ES-I3 (cell line): ENCODE data around the gene HNRNPR.
A peak's percentile ranks its signal among the peaks of the same experiment; 100 is the strongest.
"Not testable (repeated sequence)": the region's sequence is repeated elsewhere in the genome, so short reads cannot be mapped to it uniquely, and the experiment has no call there.

ENCODE experiments used
- H3K36me3 ChIP-seq: 2 replicates; pipeline ENCODE4 v1.6.1; 2013; ENCODE audit warnings: mild to moderate bottlenecking, low read length, control low read depth, moderate library complexity; ENCODE audit not compliant: insufficient read depth
- H3K4me1 ChIP-seq: 2 replicates; pipeline ENCODE4 v1.6.1; 2013; ENCODE audit warnings: mild to moderate bottlenecking, control low read depth, low read length; ENCODE audit not compliant: insufficient read depth
- H3K9ac ChIP-seq: 2 replicates; pipeline ENCODE4 v1.6.1; 2013; ENCODE audit warnings: low read depth, mild to moderate bottlenecking, low read length, moderate library complexity
- H3K9me3 ChIP-seq: 2 replicates; pipeline ENCODE4 v1.6.1; 2013; ENCODE audit warnings: mild to moderate bottlenecking, low read length, moderate library complexity; ENCODE audit not compliant: control insufficient read depth, insufficient read depth

The HNRNPR gene

GRCh38 chr1:23374079-23374735, 30.1 kb upstream of the HNRNPR start:
- H3K4me1 ChIP-seq = peaks cover 34% of the 10 kb centered on the region
- H3K9me3 ChIP-seq, H3K9ac ChIP-seq, H3K36me3 ChIP-seq: not testable (repeated sequence)

- H3K4me1 ChIP-seq = peaks cover 32% of the 10 kb centered on the region
- no peak overlapping the region for H3K9ac ChIP-seq
- H3K9me3 ChIP-seq = no peaks in the 10 kb centered on the region
- H3K36me3 ChIP-seq = no peaks in the 10 kb centered on the region
Measured at GRCh38 chr1:23371987-23372880, 28.1 kb upstream of the HNRNPR start.

GRCh38 chr1:23370709-23371584, 26.9 kb upstream of the HNRNPR start:
- Histone ChIP-seq H3K9ac (no peak overlapping the region; the same call in 1 of the 2 replicates), H3K4me1 (peaks cover 31% of the 10 kb centered on the region), H3K9me3 (no peaks in the 10 kb centered on the region), H3K36me3 (no peaks in the 10 kb centered on the region)

GRCh38 chr1:23370330-23370708, 26.2 kb upstream of the HNRNPR start:
- no peaks in the 10 kb centered on the region for H3K9me3 ChIP-seq
- peaks cover 31% of the 10 kb centered on the region for H3K4me1 ChIP-seq
- no peaks in the 10 kb centered on the region for H3K36me3 ChIP-seq
- no peak overlapping the region for H3K9ac ChIP-seq

GRCh38 chr1:23369335-23370013, 25.4 kb upstream of the HNRNPR start, which contains the start of gene ZNF436:
Gene ZNF436 (minus strand): TSS chr1:23369836. CDS start chr1:23368005, 1,831 bp downstream.
- peak within 1 kb of the TSS; percentile 95 for H3K9ac ChIP-seq
- no peaks in the 10 kb centered on the region for H3K9me3 ChIP-seq
- no peaks in the 10 kb centered on the region for H3K36me3 ChIP-seq
- H3K4me1 ChIP-seq = peaks cover 31% of the 10 kb centered on the region

- Histone ChIP-seq H3K9me3 (no peaks in the 10 kb centered on the region), H3K4me1 (peaks cover 27% of the 10 kb centered on the region), H3K9ac (peak overlapping the region; percentile 95), H3K36me3 (no peaks in the 10 kb centered on the region)
Measured at GRCh38 chr1:23368562-23369334, 24.7 kb upstream of the HNRNPR start.

GRCh38 chr1:23367791-23368561, 23.9 kb upstream of the HNRNPR start:
- peak overlapping the region; percentile 95 for H3K9ac ChIP-seq
- H3K9me3 ChIP-seq = peaks cover 1% of the 10 kb centered on the region; the same call in 1 of the 2 replicates
- no peaks in the 10 kb centered on the region for H3K36me3 ChIP-seq
- H3K4me1 ChIP-seq = peaks cover 24% of the 10 kb centered on the region; the same call in 1 of the 2 replicates

- Histone ChIP-seq H3K4me1 (peaks cover 22% of the 10 kb centered on the region; the same call in 1 of the 2 replicates), H3K9ac (peak overlapping the region; percentile 95; the same call in 1 of the 2 replicates), H3K36me3 (peaks cover 4% of the 10 kb centered on the region; the same call in 1 of the 2 replicates), H3K9me3 (peaks cover 7% of the 10 kb centered on the region)
Measured at GRCh38 chr1:23367451-23367790, 23.3 kb upstream of the HNRNPR start.

GRCh38 chr1:23366598-23366997, 22.5 kb upstream of the HNRNPR start:
- Histone ChIP-seq H3K4me1 (peaks cover 16% of the 10 kb centered on the region; the same call in 1 of the 2 replicates), H3K9ac (no peak overlapping the region), H3K9me3 (peaks cover 15% of the 10 kb centered on the region), H3K36me3 (peaks cover 11% of the 10 kb centered on the region)

GRCh38 chr1:23366146-23366545, 22.1 kb upstream of the HNRNPR start:
- no peak overlapping the region for H3K9ac ChIP-seq
- H3K4me1 ChIP-seq = peaks cover 11% of the 10 kb centered on the region; the same call in 1 of the 2 replicates
- H3K9me3 ChIP-seq = peaks cover 20% of the 10 kb centered on the region
- H3K36me3 ChIP-seq = peaks cover 11% of the 10 kb centered on the region

- Histone ChIP-seq H3K36me3 (peaks cover 11% of the 10 kb centered on the region), H3K9me3 (peaks cover 36% of the 10 kb centered on the region), H3K9ac (no peak overlapping the region), H3K4me1 (no peaks in the 10 kb centered on the region)
Measured at GRCh38 chr1:23362218-23362713, 18.2 kb upstream of the HNRNPR start.

- Histone ChIP-seq H3K36me3 (peaks cover 11% of the 10 kb centered on the region), H3K9ac (no peak overlapping the region), H3K9me3 (peaks cover 36% of the 10 kb centered on the region), H3K4me1 (no peaks in the 10 kb centered on the region)
Measured at GRCh38 chr1:23358310-23358875, 14.3 kb upstream of the HNRNPR start.
